HEK293 (cell line): Measurements from ENCODE around the gene REPS2.

Experiments used
- CTCF ChIA-PET: fragments of 350-600 bp; formaldehyde crosslinking; extraction: SDS; loops from one replicate; lab custom pipeline; 2021; ENCODE audit warnings: antibody characterized with exemption; lab: Yijun Ruan, JAX
- POLR2A ChIA-PET: fragments of 300-600 bp; formaldehyde crosslinking; extraction: SDS; loops from one replicate; lab custom pipeline; 2020; ENCODE audit warnings: antibody characterized with exemption, inconsistent platforms; lab: Yijun Ruan, JAX
- H3K27ac ChIP-seq: fragments of 200-500 bp; sonication (Bioruptor generic); 2 replicates; pipeline ENCODE4 v1.5.1; 2014; ENCODE audit warnings: low read depth, low read length, control low read depth, inconsistent platforms; ENCODE audit errors: extremely low read depth
- H3K36me3 ChIP-seq, 2 experiments: fragments of 200-500 bp in 1 of 2; sonication (Bioruptor generic) in 1 of 2; 1 replicate in 1 of 2; 2 replicates in 1 of 2; pipeline ENCODE4 v1.5.1; 2014 to 2017; ENCODE audit warnings: inconsistent platforms in 2 of 2, low read length in 2 of 2; ENCODE audit not compliant: control insufficient read depth in 2 of 2, insufficient read depth in 1 of 2
- H3K4me1 ChIP-seq: fragments of 200-500 bp; sonication (Bioruptor generic); 2 replicates; pipeline ENCODE4 v1.5.1; 2014; ENCODE audit warnings: mild to moderate bottlenecking, low read length, inconsistent platforms; ENCODE audit not compliant: control insufficient read depth, insufficient read depth
- H3K4me3 ChIP-seq: 2 replicates; pipeline ENCODE4 v1.5.1; 2011; ENCODE audit warnings: low read depth, mild to moderate bottlenecking, control low read depth, low read length, moderate library complexity
- H3K9me3 ChIP-seq: fragments of 200-500 bp; sonication (Bioruptor generic); 2 replicates; pipeline ENCODE4 v1.5.1; 2014; ENCODE audit warnings: low read depth, low read length, inconsistent platforms; ENCODE audit not compliant: control insufficient read depth, insufficient read depth
- FEZF1 ChIP-seq: fragments of 450-650 bp; formaldehyde crosslinking; IDR thresholded peaks from 2 replicates; pipeline ENCODE4 v1.5.1; 2016; ENCODE audit warnings: missing biosample characterization, missing genetic modification characterization
- ZBTB17 ChIP-seq: fragments of 450-650 bp; formaldehyde crosslinking; IDR thresholded peaks from 2 replicates; pipeline ENCODE4 v1.5.1; 2016; ENCODE audit warnings: missing biosample characterization, missing genetic modification characterization
- ZFHX2 ChIP-seq: fragments of 450-650 bp; formaldehyde crosslinking; conservative IDR thresholded peaks from 2 replicates; pipeline ENCODE4 v1.5.1; 2016; ENCODE audit warnings: missing biosample characterization, missing genetic modification characterization
- ZNF10 ChIP-seq: fragments of 450-650 bp; formaldehyde crosslinking; IDR thresholded peaks from 2 replicates; pipeline ENCODE4 v1.5.1; 2017; ENCODE audit warnings: missing biosample characterization, missing genetic modification characterization
- ZNF114 ChIP-seq: fragments of 450-650 bp; formaldehyde crosslinking; IDR thresholded peaks from 2 replicates; pipeline ENCODE4 v1.5.0; 2017; ENCODE audit warnings: missing biosample characterization, missing genetic modification characterization
- ZNF140 ChIP-seq: fragments of 450-650 bp; formaldehyde crosslinking; IDR thresholded peaks from 2 replicates; pipeline ENCODE4 v1.5.1; 2016; ENCODE audit warnings: missing biosample characterization, missing genetic modification characterization
- ZNF623 ChIP-seq: fragments of 450-650 bp; formaldehyde crosslinking; IDR thresholded peaks from 2 replicates; pipeline ENCODE4 v1.5.1; 2016; ENCODE audit warnings: missing biosample characterization, missing genetic modification characterization
- TF ChIP-seq, protein P1 (sequence below): fragments of 450-650 bp; formaldehyde crosslinking; IDR thresholded peaks from 2 replicates; pipeline ENCODE4 v1.5.1; 2016; ENCODE audit warnings: missing biosample characterization, missing genetic modification characterization, low read depth
- TF ChIP-seq, protein P2 (sequence below): fragments of 450-650 bp; formaldehyde crosslinking; optimal IDR thresholded peaks from 2 replicates; pipeline ENCODE3; 2016; ENCODE audit warnings: missing biosample characterization, mild to moderate bottlenecking, missing genetic modification characterization
- TF ChIP-seq, protein P3 (sequence below): fragments of 450-650 bp; formaldehyde crosslinking; IDR thresholded peaks from 2 replicates; pipeline ENCODE4 v1.5.1; 2016; ENCODE audit warnings: missing biosample characterization, missing genetic modification characterization
- TF ChIP-seq, protein P4 (sequence below): fragments of 450-650 bp; formaldehyde crosslinking; conservative IDR thresholded peaks from 2 replicates; pipeline ENCODE4 v1.5.1; 2016; ENCODE audit warnings: low read depth, missing biosample characterization, missing genetic modification characterization

REPS2 gene

DNA sequence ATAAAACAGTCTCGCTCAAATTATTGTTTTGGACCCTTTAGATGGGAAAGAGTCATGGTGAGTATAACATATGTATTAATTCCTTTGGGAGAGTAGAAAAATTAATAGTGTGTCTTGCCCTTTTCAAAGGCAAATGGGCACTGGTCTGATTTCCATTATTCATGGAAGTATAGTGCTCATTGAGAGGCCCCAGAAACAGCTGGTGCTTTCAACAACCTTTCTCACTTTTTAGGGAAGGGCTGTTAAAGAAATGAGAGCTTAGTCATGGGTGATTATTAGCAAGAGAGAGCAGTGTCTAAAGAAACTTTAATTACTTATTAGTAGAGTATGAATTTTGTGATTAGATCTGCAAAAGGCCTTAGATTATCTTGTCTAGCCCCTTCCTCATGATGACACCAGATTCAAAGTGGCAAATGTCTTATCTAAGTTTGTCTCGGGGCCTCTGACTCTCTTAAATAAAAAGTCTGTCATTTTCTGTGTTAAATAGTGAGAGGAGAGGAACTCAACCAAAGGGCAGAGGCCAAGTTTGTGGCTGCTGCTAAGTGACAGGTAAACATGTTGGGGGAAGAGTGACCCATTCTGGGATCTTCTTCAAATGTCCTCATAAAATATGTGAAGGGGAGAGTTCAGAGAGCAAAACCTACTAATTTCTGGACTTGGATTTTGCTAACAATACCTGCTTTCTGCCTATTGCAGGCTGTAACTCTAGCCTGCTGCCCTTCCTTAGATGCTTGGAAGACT, 110.6 kb downstream of the REPS2 start (continued):
- TF ChIP-seq, protein P1, sequence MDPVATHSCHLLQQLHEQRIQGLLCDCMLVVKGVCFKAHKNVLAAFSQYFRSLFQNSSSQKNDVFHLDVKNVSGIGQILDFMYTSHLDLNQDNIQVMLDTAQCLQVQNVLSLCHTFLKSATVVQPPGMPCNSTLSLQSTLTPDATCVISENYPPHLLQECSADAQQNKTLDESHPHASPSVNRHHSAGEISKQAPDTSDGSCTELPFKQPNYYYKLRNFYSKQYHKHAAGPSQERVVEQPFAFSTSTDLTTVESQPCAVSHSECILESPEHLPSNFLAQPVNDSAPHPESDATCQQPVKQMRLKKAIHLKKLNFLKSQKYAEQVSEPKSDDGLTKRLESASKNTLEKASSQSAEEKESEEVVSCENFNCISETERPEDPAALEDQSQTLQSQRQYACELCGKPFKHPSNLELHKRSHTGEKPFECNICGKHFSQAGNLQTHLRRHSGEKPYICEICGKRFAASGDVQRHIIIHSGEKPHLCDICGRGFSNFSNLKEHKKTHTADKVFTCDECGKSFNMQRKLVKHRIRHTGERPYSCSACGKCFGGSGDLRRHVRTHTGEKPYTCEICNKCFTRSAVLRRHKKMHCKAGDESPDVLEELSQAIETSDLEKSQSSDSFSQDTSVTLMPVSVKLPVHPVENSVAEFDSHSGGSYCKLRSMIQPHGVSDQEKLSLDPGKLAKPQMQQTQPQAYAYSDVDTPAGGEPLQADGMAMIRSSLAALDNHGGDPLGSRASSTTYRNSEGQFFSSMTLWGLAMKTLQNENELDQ (tag by site-specific recombination) = no peak
- TF ChIP-seq, protein P2, sequence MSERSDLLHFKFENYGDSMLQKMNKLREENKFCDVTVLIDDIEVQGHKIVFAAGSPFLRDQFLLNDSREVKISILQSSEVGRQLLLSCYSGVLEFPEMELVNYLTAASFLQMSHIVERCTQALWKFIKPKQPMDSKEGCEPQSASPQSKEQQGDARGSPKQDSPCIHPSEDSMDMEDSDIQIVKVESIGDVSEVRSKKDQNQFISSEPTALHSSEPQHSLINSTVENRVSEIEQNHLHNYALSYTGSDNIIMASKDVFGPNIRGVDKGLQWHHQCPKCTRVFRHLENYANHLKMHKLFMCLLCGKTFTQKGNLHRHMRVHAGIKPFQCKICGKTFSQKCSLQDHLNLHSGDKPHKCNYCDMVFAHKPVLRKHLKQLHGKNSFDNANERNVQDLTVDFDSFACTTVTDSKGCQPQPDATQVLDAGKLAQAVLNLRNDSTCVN = no peak
- TF ChIP-seq, protein P3, sequence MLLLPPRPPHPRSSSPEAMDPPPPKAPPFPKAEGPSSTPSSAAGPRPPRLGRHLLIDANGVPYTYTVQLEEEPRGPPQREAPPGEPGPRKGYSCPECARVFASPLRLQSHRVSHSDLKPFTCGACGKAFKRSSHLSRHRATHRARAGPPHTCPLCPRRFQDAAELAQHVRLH (tag by site-specific recombination) = no peak
- TF ChIP-seq ZNF623 (no peak), ZBTB17 (tag by site-specific recombination) (no peak), ZFHX2 (tag by site-specific recombination) (no peak), FEZF1 (tag by site-specific recombination) (no peak), ZNF140 (tag by site-specific recombination) (no peak)
- TF ChIP-seq, protein P4, sequence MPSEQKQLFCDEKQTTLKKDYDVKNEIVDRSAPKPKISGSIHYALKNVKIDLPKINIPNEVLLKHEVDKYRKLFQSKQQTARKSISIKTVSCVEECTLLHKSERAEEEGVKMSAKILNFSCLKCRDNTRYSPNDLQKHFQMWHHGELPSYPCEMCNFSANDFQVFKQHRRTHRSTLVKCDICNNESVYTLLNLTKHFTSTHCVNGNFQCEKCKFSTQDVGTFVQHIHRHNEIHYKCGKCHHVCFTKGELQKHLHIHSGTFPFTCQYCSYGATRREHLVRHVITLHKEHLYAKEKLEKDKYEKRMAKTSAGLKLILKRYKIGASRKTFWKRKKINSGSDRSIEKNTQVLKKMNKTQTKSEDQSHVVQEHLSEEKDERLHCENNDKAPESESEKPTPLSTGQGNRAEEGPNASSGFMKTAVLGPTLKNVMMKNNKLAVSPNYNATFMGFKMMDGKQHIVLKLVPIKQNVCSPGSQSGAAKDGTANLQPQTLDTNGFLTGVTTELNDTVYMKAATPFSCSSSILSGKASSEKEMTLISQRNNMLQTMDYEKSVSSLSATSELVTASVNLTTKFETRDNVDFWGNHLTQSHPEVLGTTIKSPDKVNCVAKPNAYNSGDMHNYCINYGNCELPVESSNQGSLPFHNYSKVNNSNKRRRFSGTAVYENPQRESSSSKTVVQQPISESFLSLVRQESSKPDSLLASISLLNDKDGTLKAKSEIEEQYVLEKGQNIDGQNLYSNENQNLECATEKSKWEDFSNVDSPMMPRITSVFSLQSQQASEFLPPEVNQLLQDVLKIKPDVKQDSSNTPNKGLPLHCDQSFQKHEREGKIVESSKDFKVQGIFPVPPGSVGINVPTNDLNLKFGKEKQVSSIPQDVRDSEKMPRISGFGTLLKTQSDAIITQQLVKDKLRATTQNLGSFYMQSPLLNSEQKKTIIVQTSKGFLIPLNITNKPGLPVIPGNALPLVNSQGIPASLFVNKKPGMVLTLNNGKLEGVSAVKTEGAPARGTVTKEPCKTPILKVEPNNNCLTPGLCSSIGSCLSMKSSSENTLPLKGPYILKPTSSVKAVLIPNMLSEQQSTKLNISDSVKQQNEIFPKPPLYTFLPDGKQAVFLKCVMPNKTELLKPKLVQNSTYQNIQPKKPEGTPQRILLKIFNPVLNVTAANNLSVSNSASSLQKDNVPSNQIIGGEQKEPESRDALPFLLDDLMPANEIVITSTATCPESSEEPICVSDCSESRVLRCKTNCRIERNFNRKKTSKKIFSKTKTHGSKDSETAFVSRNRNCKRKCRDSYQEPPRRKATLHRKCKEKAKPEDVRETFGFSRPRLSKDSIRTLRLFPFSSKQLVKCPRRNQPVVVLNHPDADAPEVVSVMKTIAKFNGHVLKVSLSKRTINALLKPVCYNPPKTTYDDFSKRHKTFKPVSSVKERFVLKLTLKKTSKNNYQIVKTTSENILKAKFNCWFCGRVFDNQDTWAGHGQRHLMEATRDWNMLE (tag by site-specific recombination) = no peak
- TF ChIP-seq, all 188 proteins: peak for 0

DNA sequence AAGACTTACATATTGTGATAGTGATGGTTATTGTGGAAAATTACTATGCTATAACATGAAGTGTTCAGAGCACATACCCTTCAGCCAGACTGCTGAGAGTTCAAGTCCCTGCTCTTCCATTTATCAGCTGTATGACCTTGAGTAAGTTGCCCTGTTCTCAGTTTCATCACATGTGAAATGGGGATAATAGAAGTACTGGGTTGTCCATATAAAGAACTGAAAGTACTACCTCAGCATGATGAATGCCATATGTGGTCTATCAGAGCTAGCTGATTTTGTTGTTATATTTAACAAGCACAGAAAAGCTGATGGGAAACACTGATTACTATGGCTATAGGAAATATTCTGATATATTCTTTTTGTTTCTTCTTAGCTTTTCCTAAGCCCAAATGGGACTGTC, 115.6 kb downstream of the REPS2 start:
- ChIA-PET CTCF (interaction anchor here (1.1 to 3.7 kb wide), 4 partner anchors 8 to 169 kb away, joined by 3 to 18 read pairs (median 4); no protein-coding TSS in a partner anchor), POLR2A (no interaction called here)
- TF ChIP-seq ZNF140 (tag by site-specific recombination) = no peak
- Histone ChIP-seq H3K9me3 (no peaks in the 10 kb centered on the region), H3K4me3 (no peak overlapping the region), H3K4me1 (no peaks in the 10 kb centered on the region), H3K36me3 (no peaks in the 10 kb centered on the region), H3K27ac (no peak overlapping the region)

DNA sequence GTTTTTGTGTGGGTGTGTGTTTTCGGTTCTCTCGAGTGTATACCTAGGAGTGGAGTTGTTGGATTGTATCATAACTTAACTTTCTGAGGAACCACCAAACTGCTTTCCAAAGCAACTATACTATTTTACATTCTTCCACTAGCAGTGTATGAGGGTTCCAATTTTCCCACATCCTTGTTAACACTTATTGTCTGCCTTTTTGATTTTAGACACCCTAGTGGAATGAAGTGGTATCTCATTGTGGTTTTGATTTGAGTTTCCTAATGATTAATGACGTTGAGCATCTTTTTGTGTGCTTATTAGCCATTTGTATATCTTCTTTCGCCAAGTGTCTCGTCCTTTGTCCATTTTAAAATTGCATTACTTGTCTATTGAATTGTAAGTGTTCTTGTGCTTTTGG, 118.6 kb downstream of the REPS2 start:
- H3K4me3 ChIP-seq = no peak overlapping the region
- H3K4me1 ChIP-seq = no peaks in the 10 kb centered on the region
- no peak overlapping the region for H3K27ac ChIP-seq
- no peak for TF ChIP-seq ZNF114 (tag by site-specific recombination)
- TF ChIP-seq ZNF10 = 0 out of 2 replicates have a peak, but pooled peaks have one; percentile 2
- no peaks in the 10 kb centered on the region for H3K36me3 ChIP-seq
- ChIA-PET CTCF (no interaction called here), POLR2A (no interaction called here)
- H3K9me3 ChIP-seq = no peaks in the 10 kb centered on the region
